H9 (cell line): Measurements from ENCODE around the gene ACTL7A. TPM values are rescaled to one million over a fixed set of nuclear protein-coding genes. Genes with fewer than 3 reads are reported as not detected.

ENCODE experiments used
- DNase-seq: peaks from one replicate; pipeline ENCODE4 v3.0.0-alpha.2; 2017
- H2AFZ ChIP-seq: one replicate; pipeline ENCODE4 v1.6.1; 2013; ENCODE audit warnings: mild to moderate bottlenecking, low read length, control low read depth, moderate library complexity
- H2AK5ac ChIP-seq: 2 replicates; pipeline ENCODE4 v1.6.1; 2013; ENCODE audit warnings: low read length, control low read depth, mixed read lengths; ENCODE audit not compliant: insufficient read length
- H2BK120ac ChIP-seq: one replicate; pipeline ENCODE4 v1.6.1; 2013; ENCODE audit warnings: low read depth, mild to moderate bottlenecking, low read length, control low read depth, inconsistent platforms; ENCODE audit not compliant: poor library complexity, severe bottlenecking
- H2BK12ac ChIP-seq: 2 replicates; pipeline ENCODE4 v1.6.1; 2013; ENCODE audit warnings: low read length, control low read depth, mixed read lengths, low read depth; ENCODE audit not compliant: insufficient read length
- H2BK15ac ChIP-seq: 2 replicates; pipeline ENCODE4 v1.6.1; 2013; ENCODE audit warnings: low read depth, low read length, control low read depth
- H2BK20ac ChIP-seq: one replicate; pipeline ENCODE4 v1.6.1; 2013; ENCODE audit warnings: low read depth, mild to moderate bottlenecking, low read length, control low read depth, inconsistent platforms; ENCODE audit not compliant: poor library complexity, severe bottlenecking
- H2BK5ac ChIP-seq: 2 replicates; pipeline ENCODE4 v1.6.1; 2013; ENCODE audit warnings: low read length, control low read depth, mixed read lengths; ENCODE audit not compliant: insufficient read length
- H3K14ac ChIP-seq: 2 replicates; pipeline ENCODE4 v1.6.1; 2013; ENCODE audit warnings: low read length, control low read depth; ENCODE audit not compliant: insufficient read depth
- H3K18ac ChIP-seq: 2 replicates; pipeline ENCODE4 v1.6.1; 2013; ENCODE audit warnings: low read depth, mild to moderate bottlenecking, mixed read lengths, low read length, control low read depth; ENCODE audit not compliant: insufficient read length
- H3K23ac ChIP-seq: 2 replicates; pipeline ENCODE4 v1.6.1; 2013; ENCODE audit warnings: low read length, control low read depth, mixed read lengths, low read depth; ENCODE audit not compliant: insufficient read length
- H3K23me2 ChIP-seq: 2 replicates; pipeline ENCODE4 v1.6.1; 2013; ENCODE audit warnings: low read depth, mild to moderate bottlenecking, mixed read lengths, low read length, control low read depth; ENCODE audit not compliant: insufficient read length, poor library complexity, severe bottlenecking
- H3K27ac ChIP-seq: 2 replicates; pipeline ENCODE4 v1.5.1; 2013; ENCODE audit warnings: low read length, control low read depth, mixed read lengths, low read depth; ENCODE audit not compliant: insufficient read length
- H3K27me3 ChIP-seq: 2 replicates; pipeline ENCODE4 v1.6.1; 2013; ENCODE audit warnings: low read length, control low read depth, inconsistent platforms; ENCODE audit not compliant: insufficient read depth
- H3K4ac ChIP-seq: 2 replicates; pipeline ENCODE4 v1.6.1; 2013; ENCODE audit warnings: low read depth, mild to moderate bottlenecking, control low read depth, inconsistent platforms, low read length, moderate library complexity
- H3K4me1 ChIP-seq: 2 replicates; pipeline ENCODE4 v1.6.1; 2013; ENCODE audit warnings: low read length, control low read depth, inconsistent platforms; ENCODE audit not compliant: insufficient read depth
- H3K4me2 ChIP-seq: 2 replicates; pipeline ENCODE4 v1.6.1; 2013; ENCODE audit warnings: low read length, control low read depth, mixed read lengths; ENCODE audit not compliant: insufficient read length, insufficient read depth
- H3K56ac ChIP-seq: 2 replicates; pipeline ENCODE4 v1.6.1; 2013; ENCODE audit warnings: low read depth, mild to moderate bottlenecking, mixed read lengths, low read length, control low read depth; ENCODE audit not compliant: insufficient read length
- H3K79me1 ChIP-seq: 2 replicates; pipeline ENCODE4 v1.6.1; 2013; ENCODE audit warnings: low read depth, mild to moderate bottlenecking, moderate library complexity, low read length, control low read depth, inconsistent platforms; ENCODE audit not compliant: insufficient read depth, poor library complexity, severe bottlenecking
- H3K79me2 ChIP-seq: 2 replicates; pipeline ENCODE4 v1.6.1; 2013; ENCODE audit warnings: low read length, control low read depth, inconsistent platforms; ENCODE audit not compliant: insufficient read depth
- H3K9ac ChIP-seq: 2 replicates; pipeline ENCODE4 v1.6.1; 2013; ENCODE audit warnings: low read length, control low read depth, mixed read lengths; ENCODE audit not compliant: insufficient read length; ENCODE audit errors: extremely low read depth
- H3K9me3 ChIP-seq: one replicate; pipeline ENCODE4 v1.6.1; 2013; ENCODE audit warnings: low read depth, low read length, inconsistent platforms; ENCODE audit not compliant: control insufficient read depth
- H3T11ph ChIP-seq: one replicate; pipeline ENCODE4 v1.6.1; 2013; ENCODE audit warnings: mild to moderate bottlenecking, low read length, control low read depth, inconsistent platforms
- H4K20me1 ChIP-seq: one replicate; pipeline ENCODE4 v1.6.1; 2013; ENCODE audit not compliant: control insufficient read depth, insufficient read length, insufficient read depth
- H4K5ac ChIP-seq: 2 replicates; pipeline ENCODE4 v1.6.1; 2013; ENCODE audit warnings: low read depth, mild to moderate bottlenecking, mixed read lengths, low read length, control low read depth; ENCODE audit not compliant: insufficient read length
- H4K8ac ChIP-seq: replicated peaks from 2 replicates; pipeline ENCODE4 v1.6.1; 2013; ENCODE audit warnings: low read length, control low read depth, mixed read lengths, low read depth; ENCODE audit not compliant: insufficient read length
- H4K91ac ChIP-seq: 2 replicates; pipeline ENCODE4 v1.6.1; 2013; ENCODE audit warnings: low read depth, mild to moderate bottlenecking, moderate library complexity, mixed read lengths, low read length, control low read depth; ENCODE audit not compliant: insufficient read length
- H3K27ac Mint-ChIP-seq, 3 experiments: 2 replicates in 2 of 3; 3 replicates in 1 of 3; pipeline ENCODE4 v1.8.0; 2020 to 2021; ENCODE audit warnings: mixed read lengths in 3 of 3, mild to moderate bottlenecking in 1 of 3, moderate library complexity in 1 of 3
- H3K27me3 Mint-ChIP-seq: 2 replicates; pipeline ENCODE4 v1.8.0; 2021; ENCODE audit warnings: low read depth, mild to moderate bottlenecking, moderate library complexity, mixed read lengths
- H3K36me3 Mint-ChIP-seq, 3 experiments: 2 replicates in 2 of 3; 3 replicates in 1 of 3; pipeline ENCODE4 v1.8.0; 2020 to 2021; ENCODE audit warnings: low read depth in 3 of 3, mixed read lengths in 3 of 3; ENCODE audit not compliant: insufficient read depth in 1 of 3
- H3K4me1 Mint-ChIP-seq, 2 experiments: 2 replicates each; pipeline ENCODE4 v1.8.0; 2020; ENCODE audit warnings: mixed read lengths in 2 of 2
- H3K4me3 Mint-ChIP-seq, 2 experiments: 2 replicates in 1 of 2; 3 replicates in 1 of 2; pipeline ENCODE4 v1.8.0; 2020 to 2021; ENCODE audit warnings: mild to moderate bottlenecking in 2 of 2, mixed read lengths in 2 of 2, moderate library complexity in 1 of 2
- H3K9me3 Mint-ChIP-seq, 2 experiments: 2 replicates in 1 of 2; 3 replicates in 1 of 2; pipeline ENCODE4 v1.8.0; 2020; ENCODE audit warnings: mild to moderate bottlenecking in 2 of 2, mixed read lengths in 2 of 2, moderate library complexity in 1 of 2
- WGBS: extraction: QIAGEN DNeasy Blood & Tissue Kit; methylation state at CpG from one replicate; pipeline ENCODE4 v1.1.7; 2013; ENCODE audit warnings: missing lambda C conversion rate, low lambda C conversion rate, mixed read lengths; ENCODE audit not compliant: insufficient read length; ENCODE audit errors: extremely low coverage; 5-methylcytosine and 5-hydroxymethylcytosine counted together
- total RNA-seq: library from RNA; stranded (reverse); gene quantifications from 2 replicates; pipeline ENCODE4 v1.2.1, GENCODE V29; 2021
- TF ChIP-seq, protein P1 (sequence below): fragments of 200-600 bp; sonication (generic); conservative IDR thresholded peaks from 3 replicates; pipeline ENCODE4 v1.8.0; 2021; ENCODE audit warnings: antibody characterized with exemption, mild to moderate bottlenecking

ACTL7A gene
- total RNA-seq, 1 experiment from 2014 or later, result not detected

DNA sequence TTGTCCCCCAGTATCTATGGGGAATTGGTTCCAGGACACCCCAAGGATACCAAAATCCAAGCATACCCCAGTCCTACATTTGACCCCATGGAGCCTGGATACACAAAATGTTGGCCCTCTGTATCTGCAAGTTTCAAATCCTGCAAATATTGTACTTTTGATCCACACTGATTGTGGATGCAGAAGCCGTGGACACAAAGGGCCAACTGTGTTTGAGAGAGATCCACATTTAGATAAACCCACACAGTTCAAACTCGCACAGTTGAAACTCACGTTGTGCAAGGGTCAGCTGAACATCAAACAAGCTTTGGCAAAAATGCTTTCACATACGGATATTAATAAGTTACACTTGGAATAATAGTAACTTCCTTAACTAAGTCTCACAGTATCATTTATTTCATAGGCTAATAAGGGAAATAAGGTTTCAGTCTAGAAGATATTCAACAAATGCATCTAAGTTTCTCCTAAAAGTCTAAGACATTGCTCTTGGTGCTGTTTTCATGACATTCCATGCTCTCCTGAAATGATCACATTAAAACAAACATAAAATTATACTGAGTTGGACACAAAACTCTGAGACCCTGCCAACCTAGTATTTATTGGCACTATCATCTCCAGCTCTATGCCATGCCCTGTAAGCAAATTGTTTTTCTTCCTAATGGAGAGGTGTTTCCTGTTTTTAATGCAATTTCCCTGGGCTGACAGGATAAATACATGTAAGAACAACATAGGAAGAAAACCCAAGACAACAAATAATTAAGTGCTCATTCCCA lies 32.3 kb downstream of the ACTL7A start:
- H4K91ac ChIP-seq, result no peak overlapping the region
- no peaks in the 10 kb centered on the region for H3K9me3 ChIP-seq
- Mint-ChIP-seq H3K4me3 (no peak overlapping the region), H3K27me3 (no peaks in the 10 kb centered on the region), H3K4me1 (no peaks in the 10 kb centered on the region), H3K36me3 (peaks cover 23 to 91% (median 57%) of the 10 kb centered on the region in 3 experiments; a peak in 6 of 7 replicates), H3K9me3 (no peaks in the 10 kb centered on the region), H3K27ac (no peak overlapping the region)
- no peak for DNase-seq
- no peak overlapping the region for H3K4me2 ChIP-seq
- H3K14ac ChIP-seq, result no peak overlapping the region
- H4K8ac ChIP-seq, result no peak overlapping the region
- H3K23me2 ChIP-seq, result no peaks in the 10 kb centered on the region
- H2BK120ac ChIP-seq, result no peak overlapping the region
- H3K79me1 ChIP-seq, result no peaks in the 10 kb centered on the region
- H2AK5ac ChIP-seq, result no peak overlapping the region
- no peak overlapping the region for H2AFZ ChIP-seq
- TF ChIP-seq, protein P1, sequence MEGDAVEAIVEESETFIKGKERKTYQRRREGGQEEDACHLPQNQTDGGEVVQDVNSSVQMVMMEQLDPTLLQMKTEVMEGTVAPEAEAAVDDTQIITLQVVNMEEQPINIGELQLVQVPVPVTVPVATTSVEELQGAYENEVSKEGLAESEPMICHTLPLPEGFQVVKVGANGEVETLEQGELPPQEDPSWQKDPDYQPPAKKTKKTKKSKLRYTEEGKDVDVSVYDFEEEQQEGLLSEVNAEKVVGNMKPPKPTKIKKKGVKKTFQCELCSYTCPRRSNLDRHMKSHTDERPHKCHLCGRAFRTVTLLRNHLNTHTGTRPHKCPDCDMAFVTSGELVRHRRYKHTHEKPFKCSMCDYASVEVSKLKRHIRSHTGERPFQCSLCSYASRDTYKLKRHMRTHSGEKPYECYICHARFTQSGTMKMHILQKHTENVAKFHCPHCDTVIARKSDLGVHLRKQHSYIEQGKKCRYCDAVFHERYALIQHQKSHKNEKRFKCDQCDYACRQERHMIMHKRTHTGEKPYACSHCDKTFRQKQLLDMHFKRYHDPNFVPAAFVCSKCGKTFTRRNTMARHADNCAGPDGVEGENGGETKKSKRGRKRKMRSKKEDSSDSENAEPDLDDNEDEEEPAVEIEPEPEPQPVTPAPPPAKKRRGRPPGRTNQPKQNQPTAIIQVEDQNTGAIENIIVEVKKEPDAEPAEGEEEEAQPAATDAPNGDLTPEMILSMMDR, result no peak
- no peak overlapping the region for H3K18ac ChIP-seq
- WGBS, result no CpG with 5 or more reads among the region's 4 CpGs
- no peak overlapping the region for H3K27ac ChIP-seq
- H2BK20ac ChIP-seq, result no peak overlapping the region
- no peak overlapping the region for H3T11ph ChIP-seq
- no peak overlapping the region for H3K4ac ChIP-seq
- no peak overlapping the region for H3K9ac ChIP-seq
- no peaks in the 10 kb centered on the region for H3K4me1 ChIP-seq
- no peaks in the 10 kb centered on the region for H3K79me2 ChIP-seq
- no peak overlapping the region for H2BK12ac ChIP-seq
- no peak overlapping the region for H3K56ac ChIP-seq
- no peak overlapping the region for H2BK5ac ChIP-seq
- H4K20me1 ChIP-seq, result no peaks in the 10 kb centered on the region
- no peak overlapping the region for H3K23ac ChIP-seq
- no peaks in the 10 kb centered on the region for H3K27me3 ChIP-seq
- H4K5ac ChIP-seq, result no peak overlapping the region
- no peak overlapping the region for H2BK15ac ChIP-seq
